ENCODE data around the gene RTTN.

RTTN gene

DNA sequence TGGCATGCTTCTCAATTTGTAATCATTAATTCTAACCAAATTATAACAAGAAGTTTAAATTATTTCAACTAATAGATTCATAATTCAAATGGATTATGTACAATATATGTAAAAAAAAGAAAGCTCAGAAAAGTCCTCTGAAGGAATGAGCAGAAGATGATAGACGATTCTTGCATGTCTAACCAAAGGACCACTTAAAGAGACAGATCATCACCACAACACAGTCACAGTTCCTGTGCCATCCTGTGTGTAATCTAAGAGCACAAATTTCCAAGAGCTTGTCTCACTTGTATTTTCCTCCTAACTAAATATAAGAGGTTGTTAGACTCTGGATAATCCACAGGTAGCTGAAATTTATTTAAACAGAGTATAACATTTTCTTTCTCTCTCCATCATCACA lies 135.5 kb downstream of the RTTN start:
- TF ChIP-seq, protein P1, sequence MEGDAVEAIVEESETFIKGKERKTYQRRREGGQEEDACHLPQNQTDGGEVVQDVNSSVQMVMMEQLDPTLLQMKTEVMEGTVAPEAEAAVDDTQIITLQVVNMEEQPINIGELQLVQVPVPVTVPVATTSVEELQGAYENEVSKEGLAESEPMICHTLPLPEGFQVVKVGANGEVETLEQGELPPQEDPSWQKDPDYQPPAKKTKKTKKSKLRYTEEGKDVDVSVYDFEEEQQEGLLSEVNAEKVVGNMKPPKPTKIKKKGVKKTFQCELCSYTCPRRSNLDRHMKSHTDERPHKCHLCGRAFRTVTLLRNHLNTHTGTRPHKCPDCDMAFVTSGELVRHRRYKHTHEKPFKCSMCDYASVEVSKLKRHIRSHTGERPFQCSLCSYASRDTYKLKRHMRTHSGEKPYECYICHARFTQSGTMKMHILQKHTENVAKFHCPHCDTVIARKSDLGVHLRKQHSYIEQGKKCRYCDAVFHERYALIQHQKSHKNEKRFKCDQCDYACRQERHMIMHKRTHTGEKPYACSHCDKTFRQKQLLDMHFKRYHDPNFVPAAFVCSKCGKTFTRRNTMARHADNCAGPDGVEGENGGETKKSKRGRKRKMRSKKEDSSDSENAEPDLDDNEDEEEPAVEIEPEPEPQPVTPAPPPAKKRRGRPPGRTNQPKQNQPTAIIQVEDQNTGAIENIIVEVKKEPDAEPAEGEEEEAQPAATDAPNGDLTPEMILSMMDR (conservative IDR thresholded peaks at IDR 0.05; ENCODE audit: low read depth): no peak
- no peak for DNase-seq (ENCODE audit: low spot score)
- POLR2A ChIA-PET (ENCODE audit: low non-redundant PET): no interaction called here
- no peak overlapping the region for H3K27ac ChIP-seq
- CTCF ChIA-PET: interaction anchor here (0.6 to 0.8 kb wide), 2 partner anchors 41 to 392 kb away, joined by 3 to 4 read pairs; no protein-coding TSS in a partner anchor

DNA sequence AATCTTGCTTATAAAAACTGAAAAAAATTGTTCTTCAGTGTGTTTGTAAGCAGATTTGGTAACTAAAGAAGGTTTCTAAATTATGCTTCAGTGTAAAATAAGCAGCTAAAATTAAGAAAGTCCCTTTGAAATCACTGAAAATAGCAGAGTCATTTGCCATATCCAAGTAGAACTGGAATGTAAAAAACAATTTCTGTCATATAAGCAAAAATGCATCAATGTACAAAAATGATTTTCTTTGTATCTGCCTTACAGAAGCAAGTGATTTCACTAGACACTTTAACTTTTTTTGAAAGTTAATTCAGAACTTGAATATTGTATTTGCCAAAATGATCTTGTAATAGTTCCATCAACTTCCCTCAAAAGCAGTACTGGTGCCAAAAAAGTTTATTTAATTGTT lies 136.1 kb downstream of the RTTN start:
- no peak overlapping the region for H3K27ac ChIP-seq
- TF ChIP-seq, protein P1 (conservative IDR thresholded peaks at IDR 0.05; ENCODE audit: low read depth): no peak
- DNase-seq (ENCODE audit: low spot score): no peak
- ChIA-PET CTCF (interaction anchor here (0.6 to 0.7 kb wide), 3 partner anchors 41 to 467 kb away, joined by 3 read pairs; no protein-coding TSS in a partner anchor), POLR2A (ENCODE audit: low non-redundant PET) (no interaction called here)

DNA sequence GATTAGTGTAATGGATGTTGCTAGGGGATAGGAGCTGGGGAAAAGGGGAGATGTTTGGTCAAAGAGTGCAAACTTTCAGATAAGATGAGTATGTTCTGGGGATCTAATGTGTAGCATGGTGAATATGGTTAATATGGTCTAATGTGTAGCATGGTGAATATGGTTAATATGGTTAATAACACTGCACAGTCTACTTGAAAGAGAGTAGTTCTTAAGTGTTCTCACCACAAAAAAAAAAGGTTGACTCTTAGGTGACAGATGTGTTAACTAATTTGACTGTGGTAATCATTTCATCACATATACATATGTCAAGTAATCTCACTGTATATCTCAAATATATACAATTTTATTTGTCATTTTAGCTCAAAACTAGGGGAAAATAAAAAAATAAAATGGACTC lies 136.5 kb downstream of the RTTN start:
- POLR2A ChIA-PET (ENCODE audit: low non-redundant PET): no interaction called here
- DNase-seq (ENCODE audit: low spot score): no peak
- TF ChIP-seq, protein P1 (conservative IDR thresholded peaks at IDR 0.05; ENCODE audit: low read depth): no peak
- no peak overlapping the region for H3K27ac ChIP-seq
- CTCF ChIA-PET: interaction anchor here (0.6 to 0.7 kb wide), 2 partner anchors 378 to 466 kb away, joined by 3 read pairs; no protein-coding TSS in a partner anchor

DNA sequence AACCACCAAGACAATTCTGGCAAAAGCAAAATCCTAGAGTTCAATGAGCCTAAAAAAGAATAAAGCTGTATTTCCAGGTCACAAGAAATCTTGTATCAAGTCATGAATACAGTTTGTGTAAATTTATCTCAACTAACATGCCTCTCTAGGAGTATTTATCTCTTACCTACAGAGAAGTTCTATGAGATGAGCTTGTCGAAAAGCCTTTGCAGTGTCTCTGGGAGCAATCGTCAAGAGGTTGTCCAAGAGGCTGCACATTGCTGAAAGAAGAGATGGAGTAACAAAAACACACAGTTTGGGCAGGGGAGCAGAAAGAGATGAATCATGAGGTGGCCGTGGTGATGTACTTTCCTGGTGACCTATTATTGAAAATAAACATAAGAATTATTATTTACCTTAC lies 145.8 kb downstream of the RTTN start:
- TF ChIP-seq, protein P1 (conservative IDR thresholded peaks at IDR 0.05; ENCODE audit: low read depth): no peak
- ChIA-PET CTCF (no interaction called here), POLR2A (ENCODE audit: low non-redundant PET) (no interaction called here)
- H3K27ac ChIP-seq: no peak overlapping the region
- no peak for DNase-seq (ENCODE audit: low spot score)

DNA sequence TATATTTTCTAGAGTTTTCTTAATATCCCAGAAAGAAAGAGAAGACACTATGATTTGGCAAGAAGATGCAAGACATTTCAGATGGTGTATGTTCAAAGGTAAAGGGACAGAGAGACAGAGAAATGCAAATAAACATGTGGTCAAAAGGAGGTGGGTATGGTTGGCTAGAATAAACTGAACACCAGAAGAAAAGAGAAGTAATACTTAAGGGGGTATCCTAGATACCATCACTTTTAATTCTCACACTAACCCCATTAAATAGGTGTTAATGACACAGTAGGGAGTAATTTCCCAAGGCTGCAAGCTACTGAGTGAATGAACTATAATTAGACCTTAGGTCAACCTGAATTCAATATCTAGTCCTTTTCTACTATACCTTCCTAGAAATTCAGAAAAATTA lies 146.6 kb downstream of the RTTN start:
- no peak overlapping the region for H3K27ac ChIP-seq
- CTCF ChIA-PET: no interaction called here
- no peak for DNase-seq (ENCODE audit: low spot score)
- TF ChIP-seq, protein P1 (conservative IDR thresholded peaks at IDR 0.05; ENCODE audit: low read depth): no peak
- POLR2A ChIA-PET (ENCODE audit: low non-redundant PET): no interaction called here

DNA sequence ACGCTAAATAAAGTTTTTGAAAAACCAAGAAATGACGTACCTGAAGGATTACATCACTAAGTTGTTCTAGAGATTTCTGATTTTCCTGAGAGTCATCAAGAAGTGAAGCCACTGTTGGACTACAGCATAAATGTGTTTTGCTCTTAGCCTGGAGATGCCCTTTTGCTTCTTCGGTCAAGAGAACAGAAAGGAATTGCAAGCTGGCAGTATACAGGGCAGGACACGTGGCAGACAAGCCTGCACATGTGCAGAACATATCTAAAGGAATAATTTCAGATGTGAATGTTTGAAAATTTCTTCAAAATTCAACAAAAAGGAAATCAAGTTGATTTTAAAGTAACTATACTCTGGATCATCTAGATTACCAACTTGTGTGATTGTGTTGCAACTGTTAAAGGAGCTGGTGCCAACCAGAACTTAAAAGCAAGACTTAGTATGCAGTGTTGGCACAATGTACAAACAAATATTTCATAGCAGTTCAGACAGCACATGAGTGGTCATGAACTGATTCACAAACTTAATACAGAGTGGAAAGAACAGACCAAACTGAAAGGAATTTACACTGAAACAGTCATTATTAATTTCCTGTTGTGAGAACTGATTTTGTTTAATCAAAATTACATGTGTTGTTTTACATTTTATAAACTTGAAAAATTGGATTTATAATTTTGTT lies 157.4 kb downstream of the RTTN start:
- no peak overlapping the region for H3K27ac ChIP-seq
- TF ChIP-seq, protein P1 (conservative IDR thresholded peaks at IDR 0.05; ENCODE audit: low read depth): no peak
- peak; percentile 36 for DNase-seq (ENCODE audit: low spot score)
- ChIA-PET POLR2A (ENCODE audit: low non-redundant PET) (no interaction called here), CTCF (no interaction called here)
